Measurements from ENCODE around the gene PIEZO1. TPM values are rescaled to one million over a fixed set of nuclear protein-coding genes. Genes with fewer than 3 reads are reported as not detected.

PIEZO1 gene
- total and polyA plus RNA-seq, 10 of the 15 experiments (the other 5 are each of a cell fraction or from before 2014, with no cell fraction given): 1.3 to 169 (median 33.4) TPM

DNA sequence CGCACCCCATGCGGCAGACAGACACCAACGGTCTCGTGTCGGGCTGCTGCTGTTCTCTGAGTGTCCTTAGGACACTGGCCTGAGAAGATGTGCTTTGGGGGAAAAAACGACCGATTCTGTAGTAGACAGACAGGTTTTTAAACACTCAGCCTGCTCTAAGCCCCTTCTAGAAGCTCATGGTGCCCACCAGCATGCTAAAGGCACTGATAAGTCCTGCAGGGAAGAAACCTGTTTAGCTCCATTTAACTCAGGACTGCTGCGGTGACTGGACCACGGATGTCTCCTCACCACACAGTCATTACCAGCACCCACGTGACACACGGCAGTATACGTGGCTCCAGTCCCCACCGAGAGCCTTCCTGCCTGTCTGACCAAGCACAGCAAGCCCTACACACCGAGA, 45.8 kb upstream of the PIEZO1 start:
- ATAC-seq (no peak), FAIRE-seq (no peak), DNase-seq (ENCODE audit: low read depth, low spot score) (no peak)
- Histone ChIP-seq H3K4me3 (no peak overlapping the region), H3K36me3 (ENCODE audit: control insufficient read depth in 2 of 2, insufficient read depth in 2 of 2, low read length in 1 of 2) (no peaks in the 10 kb centered on the region), H3K79me2 (ENCODE audit: control insufficient read depth, insufficient read depth, low read length) (no peaks in the 10 kb centered on the region), H3K4me2 (ENCODE audit: control insufficient read depth, insufficient read depth) (no peak overlapping the region), H2AFZ (ENCODE audit: control insufficient read depth, low read depth, low read length) (no peak overlapping the region), H3K9ac (ENCODE audit: control insufficient read depth, insufficient read depth, low read length) (no peak overlapping the region), H3K27me3 (replicated peaks in 1 of 2; ENCODE audit: control insufficient read depth in 2 of 2, insufficient read depth in 2 of 2, low read length in 1 of 2) (no peaks in the 10 kb centered on the region), H3K9me3 (replicated peaks; ENCODE audit: control insufficient read depth, insufficient read depth, low read length) (no peaks in the 10 kb centered on the region), H3K27ac (ENCODE audit: control insufficient read depth, insufficient read depth) (no peak overlapping the region), H3K4me1 (ENCODE audit: control insufficient read depth, insufficient read depth, low read length) (no peaks in the 10 kb centered on the region), H4K20me1 (ENCODE audit: control insufficient read depth, insufficient read depth) (no peaks in the 10 kb centered on the region)
- TF ChIP-seq NR2C1 (IDR thresholded peaks at IDR 0.05) (no peak), MAX (IDR thresholded peaks at IDR 0.05; ENCODE audit: low read depth, low read length) (no peak), BMI1 (IDR thresholded peaks at IDR 0.05; ENCODE audit: borderline replicate concordance) (no peak), PML (IDR thresholded peaks at IDR 0.05; ENCODE audit: low read length) (no peak), EGR1 (IDR thresholded peaks at IDR 0.05; ENCODE audit: borderline replicate concordance in 1 of 2, low read depth in 2 of 2, low read length in 2 of 2) (no peak), SIX5 (IDR thresholded peaks at IDR 0.05; ENCODE audit: low read depth, low read length, severe bottlenecking) (no peak), RFX5 (IDR thresholded peaks at IDR 0.05; ENCODE audit: low read depth, low read length) (no peak), CREM (IDR thresholded peaks at IDR 0.05; ENCODE audit: low read depth) (no peak), TCF3 (IDR thresholded peaks at IDR 0.05; ENCODE audit: borderline replicate concordance, insufficient read depth, low read depth, low read length) (no peak), PRDM15 (CRISPR knock-in tag; IDR thresholded peaks at IDR 0.05) (no peak), CHD4 (IDR thresholded peaks at IDR 0.05) (no peak), BCL3 (IDR thresholded peaks at IDR 0.05; ENCODE audit: borderline replicate concordance, insufficient read depth, low read depth, low read length, poor library complexity, severe bottlenecking) (no peak), ZNF207 (IDR thresholded peaks at IDR 0.05; ENCODE audit: borderline replicate concordance) (no peak), BRCA1 (IDR thresholded peaks at IDR 0.05; ENCODE audit: low read depth, low read length) (no peak), MTA3 (IDR thresholded peaks at IDR 0.05; ENCODE audit: borderline replicate concordance, low read length) (no peak), ESRRA (IDR thresholded peaks at IDR 0.05; ENCODE audit: low read length) (no peak), FOXK2 (IDR thresholded peaks at IDR 0.05) (no peak), CHD1 (IDR thresholded peaks at IDR 0.05; ENCODE audit: low read depth, low read length) (no peak), IKZF1 (conservative IDR thresholded peaks at IDR 0.05) (no peak)
- TF ChIP-seq, protein P1, sequence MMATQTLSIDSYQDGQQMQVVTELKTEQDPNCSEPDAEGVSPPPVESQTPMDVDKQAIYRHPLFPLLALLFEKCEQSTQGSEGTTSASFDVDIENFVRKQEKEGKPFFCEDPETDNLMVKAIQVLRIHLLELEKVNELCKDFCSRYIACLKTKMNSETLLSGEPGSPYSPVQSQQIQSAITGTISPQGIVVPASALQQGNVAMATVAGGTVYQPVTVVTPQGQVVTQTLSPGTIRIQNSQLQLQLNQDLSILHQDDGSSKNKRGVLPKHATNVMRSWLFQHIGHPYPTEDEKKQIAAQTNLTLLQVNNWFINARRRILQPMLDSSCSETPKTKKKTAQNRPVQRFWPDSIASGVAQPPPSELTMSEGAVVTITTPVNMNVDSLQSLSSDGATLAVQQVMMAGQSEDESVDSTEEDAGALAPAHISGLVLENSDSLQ (IDR thresholded peaks at IDR 0.05): no peak
- RAD21 ChIA-PET (ENCODE audit: unreplicated experiment): no interaction called here
- CTCF ChIA-PET: no interaction called here
- SMC1A ChIA-PET (ENCODE audit: uncharacterized antibody, unreplicated experiment): no interaction called here
- POLR2A ChIA-PET: no interaction called here
- intact Hi-C loops (cut with micrococcal nuclease; ENCODE audit: unreplicated experiment): no loop called here
- BruUV-seq (replicated peaks): no TSS peak
- in situ Hi-C loops (cut with MboI): no loop called here
- WGBS (ENCODE audit: insufficient coverage, insufficient replicate concordance, low lambda C conversion rate, missing lambda C conversion rate): 62% methylated on average over 14 of the region's 14 CpGs

Data from GM12878 (cell line).